Trophoblast cell (in vitro differentiated cells and primary cell): ENCODE results near the gene KCNJ10.

Experiments used
- DNase-seq, 2 donors: peaks; one replicate each; pipeline ENCODE4 v3.0.0-alpha.2; 2016
- H2AFZ ChIP-seq: 2 replicates; pipeline ENCODE4 v1.6.1; 2013; ENCODE audit warnings: low read length, moderate library complexity, mild to moderate bottlenecking; ENCODE audit not compliant: insufficient read depth, poor library complexity
- H2AK5ac ChIP-seq: 2 replicates; pipeline ENCODE4 v1.6.1; 2013; ENCODE audit warnings: mild to moderate bottlenecking, low read length
- H2BK120ac ChIP-seq: 2 replicates; pipeline ENCODE4 v1.6.1; 2013; ENCODE audit warnings: low read length, mild to moderate bottlenecking, moderate library complexity; ENCODE audit not compliant: insufficient read depth, poor library complexity
- H2BK12ac ChIP-seq: 2 replicates; pipeline ENCODE4 v1.6.1; 2013; ENCODE audit warnings: mild to moderate bottlenecking, low read length, moderate library complexity
- H2BK5ac ChIP-seq: 2 replicates; pipeline ENCODE4 v1.6.1; 2013; ENCODE audit warnings: low read length, low read depth, moderate library complexity, mild to moderate bottlenecking; ENCODE audit not compliant: poor library complexity
- H3K14ac ChIP-seq: 2 replicates; pipeline ENCODE4 v1.6.1; 2013; ENCODE audit warnings: mild to moderate bottlenecking, low read length
- H3K18ac ChIP-seq: 2 replicates; pipeline ENCODE4 v1.6.1; 2013; ENCODE audit warnings: mild to moderate bottlenecking, low read length
- H3K23ac ChIP-seq: 2 replicates; pipeline ENCODE4 v1.6.1; 2013; ENCODE audit warnings: low read length
- H3K27ac ChIP-seq: 2 replicates; pipeline ENCODE4 v1.5.1; 2013; ENCODE audit warnings: low read depth, mild to moderate bottlenecking, inconsistent platforms, low read length, moderate library complexity
- H3K27me3 ChIP-seq: 2 replicates; pipeline ENCODE4 v1.6.1; 2013; ENCODE audit warnings: inconsistent platforms, mild to moderate bottlenecking, low read length, moderate library complexity; ENCODE audit not compliant: insufficient read depth
- H3K36me3 ChIP-seq, 2 experiments: 1 replicate in 1 of 2; 2 replicates in 1 of 2; pipeline ENCODE4 v1.6.1; 2013; ENCODE audit warnings: low read length in 2 of 2, mild to moderate bottlenecking in 2 of 2, moderate library complexity in 1 of 2; ENCODE audit not compliant: insufficient read depth in 2 of 2, control insufficient read depth in 1 of 2
- H3K4ac ChIP-seq: 2 replicates; pipeline ENCODE4 v1.6.1; 2013; ENCODE audit warnings: low read depth, mild to moderate bottlenecking, low read length, moderate library complexity
- H3K4me1 ChIP-seq, 2 experiments: 1 replicate in 1 of 2; 2 replicates in 1 of 2; pipeline ENCODE4 v1.6.1; 2013; ENCODE audit warnings: low read length in 2 of 2, mild to moderate bottlenecking in 2 of 2, moderate library complexity in 1 of 2; ENCODE audit not compliant: insufficient read depth in 2 of 2, control insufficient read depth in 1 of 2
- H3K4me2 ChIP-seq: 2 replicates; pipeline ENCODE4 v1.6.1; 2013; ENCODE audit warnings: inconsistent platforms, mild to moderate bottlenecking, low read length, moderate library complexity
- H3K4me3 ChIP-seq: 2 replicates; pipeline ENCODE4 v1.5.1; 2013; ENCODE audit warnings: mild to moderate bottlenecking, low read depth, low read length, inconsistent platforms
- H3K79me1 ChIP-seq: one replicate; pipeline ENCODE4 v1.6.1; 2013; ENCODE audit warnings: low read length
- H3K79me2 ChIP-seq: 2 replicates; pipeline ENCODE4 v1.6.1; 2013; ENCODE audit warnings: low read length, mild to moderate bottlenecking; ENCODE audit not compliant: control insufficient read depth, insufficient read depth, poor library complexity
- H3K9ac ChIP-seq: 2 replicates; pipeline ENCODE4 v1.6.1; 2013; ENCODE audit warnings: mild to moderate bottlenecking, low read length
- H3K9me3 ChIP-seq: 2 replicates; pipeline ENCODE4 v1.6.1; 2013; ENCODE audit warnings: low read depth, mild to moderate bottlenecking, control low read depth, inconsistent platforms, low read length; ENCODE audit not compliant: insufficient read depth
- H4K12ac ChIP-seq: 2 replicates; pipeline ENCODE4 v1.6.1; 2013; ENCODE audit warnings: low read depth, mild to moderate bottlenecking, low read length, moderate library complexity
- H4K8ac ChIP-seq: 2 replicates; pipeline ENCODE4 v1.6.1; 2013; ENCODE audit warnings: low read depth, mild to moderate bottlenecking, low read length, moderate library complexity
- H4K91ac ChIP-seq: one replicate; pipeline ENCODE4 v1.6.1; 2013; ENCODE audit warnings: low read depth, mild to moderate bottlenecking, low read length, moderate library complexity
- WGBS: extraction: QIAGEN DNeasy Blood & Tissue Kit; methylation state at CpG from one replicate; pipeline ENCODE4 v1.1.7; 2013; ENCODE audit warnings: missing lambda C conversion rate; ENCODE audit not compliant: insufficient read length, insufficient coverage; ENCODE audit errors: extremely low coverage; 5-methylcytosine and 5-hydroxymethylcytosine counted together

The KCNJ10 gene

DNA sequence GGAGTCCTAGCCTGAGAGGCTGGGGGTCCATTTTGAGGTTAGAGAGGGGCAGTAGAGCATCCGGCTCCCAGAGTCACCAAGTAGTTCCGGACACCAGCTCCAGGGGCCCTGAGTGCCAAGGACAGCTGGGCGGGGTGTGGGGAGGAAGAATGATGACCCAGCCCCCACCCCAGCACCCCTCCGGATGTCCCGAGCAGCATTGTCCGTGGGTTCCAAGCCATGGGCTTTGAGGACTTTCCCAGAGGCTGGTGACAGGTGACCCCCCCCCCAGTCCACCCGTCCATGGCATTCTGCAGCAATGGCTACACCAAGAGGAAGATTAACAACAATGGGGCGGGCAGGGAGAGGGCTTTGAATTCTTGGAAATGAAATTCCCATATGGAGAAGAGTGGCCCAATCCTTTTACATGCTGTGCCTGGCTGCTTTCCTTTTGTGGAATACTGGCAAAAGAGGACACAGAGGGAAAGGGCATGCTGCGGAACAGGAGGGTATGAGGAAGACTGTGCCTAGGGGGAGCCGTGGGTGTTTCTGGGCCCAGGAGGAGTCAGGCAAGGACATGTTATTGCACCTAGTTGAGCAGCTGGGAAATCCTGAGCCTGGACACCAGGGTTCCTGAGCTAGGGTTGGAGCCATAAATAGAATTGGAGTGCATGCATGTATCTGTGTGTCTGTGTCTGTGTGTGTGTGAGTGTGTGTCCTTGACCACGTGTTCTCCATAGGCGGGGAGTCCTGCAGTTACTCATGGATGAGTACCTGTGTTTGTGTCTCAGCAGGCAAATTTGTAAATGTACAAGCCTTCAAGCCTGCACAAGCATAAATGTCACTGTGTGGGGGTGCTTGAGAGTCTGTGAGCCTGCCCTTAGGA, 46.6 kb upstream of the KCNJ10 start:
- no peak overlapping the region for H4K12ac ChIP-seq
- H4K8ac ChIP-seq = no peak overlapping the region
- H2BK120ac ChIP-seq = no peak overlapping the region
- H3K18ac ChIP-seq = no peak overlapping the region
- H3K23ac ChIP-seq = no peak overlapping the region
- H3K79me2 ChIP-seq = no peaks in the 10 kb centered on the region
- H3K27ac ChIP-seq = no peak overlapping the region
- no peak overlapping the region for H4K91ac ChIP-seq
- no peak overlapping the region for H2AFZ ChIP-seq
- H3K36me3 ChIP-seq = no peaks in the 10 kb centered on the region
- no peak overlapping the region for H3K14ac ChIP-seq
- no peak overlapping the region for H3K4me2 ChIP-seq
- no peak overlapping the region for H3K4me3 ChIP-seq
- no peak overlapping the region for H3K9ac ChIP-seq
- WGBS = no CpG with 5 or more reads among the region's 12 CpGs
- no peak for DNase-seq
- no peak overlapping the region for H3K4ac ChIP-seq
- no peaks in the 10 kb centered on the region for H3K4me1 ChIP-seq
- H2BK12ac ChIP-seq = no peak overlapping the region
- H3K79me1 ChIP-seq = no peaks in the 10 kb centered on the region
- H3K9me3 ChIP-seq = peaks cover 3% of the 10 kb centered on the region
- no peak overlapping the region for H2BK5ac ChIP-seq
- no peaks in the 10 kb centered on the region for H3K27me3 ChIP-seq
- no peak overlapping the region for H2AK5ac ChIP-seq

GRCh38 chr1:160115545-160116282, 45.8 kb upstream of the KCNJ10 start, which contains the start of gene ATP1A2:
Gene ATP1A2 (plus strand): TSS chr1:160115759. CDS start chr1:160115862, 103 bp downstream.
- no peaks in the 10 kb centered on the region for H3K79me2 ChIP-seq
- H4K91ac ChIP-seq = no peak within 1 kb of the TSS
- no peak within 1 kb of the TSS for H3K4me3 ChIP-seq
- peaks cover 3% of the 10 kb centered on the region for H3K9me3 ChIP-seq
- no peak within 1 kb of the TSS for H3K4me2 ChIP-seq
- H3K79me1 ChIP-seq = no peaks in the 10 kb centered on the region
- no peaks in the 10 kb centered on the region for H3K4me1 ChIP-seq
- no peak within 1 kb of the TSS for H2BK120ac ChIP-seq
- no peaks in the 10 kb centered on the region for H3K27me3 ChIP-seq
- no peak within 1 kb of the TSS for H3K23ac ChIP-seq
- no peak within 1 kb of the TSS for H3K4ac ChIP-seq
- H3K18ac ChIP-seq = no peak within 1 kb of the TSS
- H3K14ac ChIP-seq = no peak within 1 kb of the TSS
- H2AFZ ChIP-seq = no peak within 1 kb of the TSS
- no peak for DNase-seq
- no peak within 1 kb of the TSS for H4K12ac ChIP-seq
- H3K36me3 ChIP-seq = no peaks in the 10 kb centered on the region
- no CpG with 5 or more reads among the region's 16 CpGs for WGBS
- no peak within 1 kb of the TSS for H3K27ac ChIP-seq
- no peak within 1 kb of the TSS for H2BK5ac ChIP-seq
- no peak within 1 kb of the TSS for H2BK12ac ChIP-seq
- no peak within 1 kb of the TSS for H3K9ac ChIP-seq
- H2AK5ac ChIP-seq = no peak within 1 kb of the TSS
- no peak within 1 kb of the TSS for H4K8ac ChIP-seq

DNA sequence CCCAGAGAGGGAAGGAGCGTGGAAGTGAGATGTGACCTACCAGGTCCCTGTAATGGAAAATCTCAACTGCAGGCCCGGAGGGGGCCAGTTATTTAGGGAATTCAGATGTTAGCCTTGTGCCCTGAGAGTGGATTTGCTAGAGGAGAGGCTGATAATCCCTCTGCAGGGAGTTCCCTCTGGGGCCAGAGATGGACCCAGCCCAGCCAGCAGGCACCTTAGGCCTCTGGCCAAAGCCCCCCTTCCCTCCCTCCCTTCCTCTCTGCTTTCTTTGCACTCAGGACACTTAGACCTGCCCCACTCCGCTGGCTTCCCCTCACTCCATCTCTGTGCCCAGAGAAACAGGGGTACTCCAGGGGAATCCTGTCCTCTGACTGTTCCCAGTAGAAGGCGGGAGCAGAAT, 44.1 kb upstream of the KCNJ10 start:
- WGBS = no CpG with 5 or more reads among the region's 4 CpGs

DNA sequence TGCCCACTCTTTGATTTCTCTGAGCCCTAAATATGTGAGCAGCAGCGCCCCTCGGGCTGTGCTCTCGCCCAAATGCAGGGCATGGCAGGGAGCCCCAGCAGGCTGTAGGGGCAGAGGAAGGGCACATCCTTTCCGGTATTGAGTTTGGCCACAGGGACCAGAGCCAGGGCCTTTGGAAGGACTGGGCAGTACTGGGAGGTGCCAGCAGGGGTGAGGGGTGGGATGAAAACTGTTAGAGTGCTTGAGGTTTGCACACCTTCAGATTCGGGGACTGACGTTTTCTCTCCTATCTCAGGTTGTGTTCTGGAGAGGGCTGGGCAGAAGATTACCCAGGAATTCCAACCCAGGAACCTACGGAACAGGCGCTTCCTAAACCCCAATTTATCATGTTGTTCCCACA, 43.4 kb upstream of the KCNJ10 start:
- H2AK5ac ChIP-seq = no peak overlapping the region
- H3K4me1 ChIP-seq = no peaks in the 10 kb centered on the region
- no peaks in the 10 kb centered on the region for H3K36me3 ChIP-seq
- H3K79me2 ChIP-seq = no peaks in the 10 kb centered on the region
- H3K27me3 ChIP-seq = no peaks in the 10 kb centered on the region
- no peak overlapping the region for H4K8ac ChIP-seq
- no peak overlapping the region for H3K14ac ChIP-seq
- no peak overlapping the region for H2BK5ac ChIP-seq
- H4K91ac ChIP-seq = no peak overlapping the region
- H3K4ac ChIP-seq = no peak overlapping the region
- H3K79me1 ChIP-seq = no peaks in the 10 kb centered on the region
- DNase-seq = no peak
- no peak overlapping the region for H4K12ac ChIP-seq
- no peak overlapping the region for H2BK12ac ChIP-seq
- H3K27ac ChIP-seq = no peak overlapping the region
- no peak overlapping the region for H2BK120ac ChIP-seq
- H3K9me3 ChIP-seq = peaks cover 3% of the 10 kb centered on the region
- no peak overlapping the region for H2AFZ ChIP-seq
- H3K9ac ChIP-seq = no peak overlapping the region
- WGBS = no CpG with 5 or more reads among the region's 8 CpGs
- H3K4me2 ChIP-seq = no peak overlapping the region
- no peak overlapping the region for H3K23ac ChIP-seq
- H3K18ac ChIP-seq = no peak overlapping the region
- no peak overlapping the region for H3K4me3 ChIP-seq

More for the DNA sequence above, 44.1 kb upstream of the KCNJ10 start:
- Histone ChIP-seq H3K27ac (no peak overlapping the region), H3K4ac (no peak overlapping the region), H3K36me3 (no peaks in the 10 kb centered on the region), H2AK5ac (no peak overlapping the region), H3K14ac (no peak overlapping the region), H2AFZ (no peak overlapping the region), H2BK12ac (no peak overlapping the region), H3K9me3 (peaks cover 3% of the 10 kb centered on the region), H3K4me2 (no peak overlapping the region), H4K91ac (no peak overlapping the region), H3K18ac (no peak overlapping the region), H3K4me3 (no peak overlapping the region), H3K4me1 (no peaks in the 10 kb centered on the region), H3K27me3 (no peaks in the 10 kb centered on the region), H3K9ac (no peak overlapping the region), H4K12ac (no peak overlapping the region), H3K79me2 (no peaks in the 10 kb centered on the region), H3K23ac (no peak overlapping the region), H2BK5ac (no peak overlapping the region), H3K79me1 (no peaks in the 10 kb centered on the region), H4K8ac (no peak overlapping the region), H2BK120ac (no peak overlapping the region)
- no peak for DNase-seq
